WTC11 (cell line): ENCODE results near the gene MYOM1. TPM values are rescaled to one million over a fixed set of nuclear protein-coding genes. Genes with fewer than 3 reads are reported as not detected.

Experiments used
- ATAC-seq: fragments of 200-7000 bp; cut with Tn5 transposase; 2 replicates; pipeline ENCODE4 v1.10.0; 2021; ENCODE audit warnings: mild to moderate bottlenecking, moderate library complexity
- CTCF ChIA-PET: fragments of 300-600 bp; sonication (Branson Sonifier 250); formaldehyde crosslinking; loops from one replicate; lab custom pipeline; 2021; ENCODE audit warnings: antibody characterized with exemption; lab: Charles Lee
- POLR2A ChIA-PET: fragments of 350-600 bp; sonication (Branson Sonifier 250); formaldehyde crosslinking; loops from one replicate; lab custom pipeline; 2021; ENCODE audit warnings: antibody characterized with exemption; lab: Charles Lee
- DNase-seq: peaks from one replicate; pipeline ENCODE4 v3.0.0; 2021; ENCODE audit warnings: low spot score
- H3K27ac Mint-ChIP-seq: 2 replicates; pipeline ENCODE4 v1.8.0; 2021; ENCODE audit warnings: mixed read lengths
- H3K27me3 Mint-ChIP-seq: 2 replicates; pipeline ENCODE4 v1.8.0; 2021; ENCODE audit warnings: low read depth, mild to moderate bottlenecking, moderate library complexity, mixed read lengths
- H3K36me3 Mint-ChIP-seq: 2 replicates; pipeline ENCODE4 v1.8.0; 2021; ENCODE audit warnings: mixed read lengths
- H3K4me1 Mint-ChIP-seq: 2 replicates; pipeline ENCODE4 v1.8.0; 2022; ENCODE audit warnings: mixed read lengths
- H3K4me3 Mint-ChIP-seq: 2 replicates; pipeline ENCODE4 v1.8.0; 2021; ENCODE audit warnings: mild to moderate bottlenecking, moderate library complexity, mixed read lengths
- H3K9me3 Mint-ChIP-seq: 2 replicates; pipeline ENCODE4 v1.8.0; 2021; ENCODE audit warnings: mixed read lengths
- CBFB ChIP-seq: sonication (generic); formaldehyde crosslinking; IDR thresholded peaks from 2 replicates; pipeline ENCODE4 v1.8.1; 2022; ENCODE audit warnings: mild to moderate bottlenecking, low read depth, missing genetic modification reagents
- CREB1 ChIP-seq: sonication (generic); formaldehyde crosslinking; IDR thresholded peaks from 2 replicates; pipeline ENCODE4 v1.8.0; 2023; ENCODE audit warnings: mild to moderate bottlenecking, missing genetic modification reagents
- EMX1 ChIP-seq: fragments of 250-450 bp; sonication (Bioruptor Pico); IDR thresholded peaks from 2 replicates; pipeline ENCODE4 v1.8.0; 2021; ENCODE audit warnings: mild to moderate bottlenecking
- ESRRA ChIP-seq: sonication (generic); formaldehyde crosslinking; IDR thresholded peaks from 2 replicates; pipeline ENCODE4 v1.8.1; 2022; ENCODE audit warnings: mild to moderate bottlenecking, missing genetic modification reagents, borderline replicate concordance
- FOXK1 ChIP-seq: sonication (generic); formaldehyde crosslinking; IDR thresholded peaks from 2 replicates; pipeline ENCODE4 v1.8.0; 2022; ENCODE audit warnings: mild to moderate bottlenecking, moderate library complexity, missing genetic modification reagents
- GABPB1 ChIP-seq: sonication (generic); formaldehyde crosslinking; IDR thresholded peaks from 2 replicates; pipeline ENCODE4 v1.8.1; 2023; ENCODE audit warnings: mild to moderate bottlenecking, missing genetic modification reagents
- KAT7 ChIP-seq: sonication (generic); formaldehyde crosslinking; IDR thresholded peaks from 2 replicates; pipeline ENCODE4 v1.8.1; 2023; ENCODE audit warnings: missing genetic modification reagents, mild to moderate bottlenecking, borderline replicate concordance
- SP1 ChIP-seq: sonication (generic); formaldehyde crosslinking; conservative IDR thresholded peaks from 2 replicates; pipeline ENCODE4 v1.8.1; 2022; ENCODE audit warnings: missing genetic modification reagents
- ZNF121 ChIP-seq: sonication (generic); formaldehyde crosslinking; IDR thresholded peaks from 2 replicates; pipeline ENCODE4 v1.8.0; 2023; ENCODE audit warnings: missing genetic modification reagents
- ZNF219 ChIP-seq: sonication (generic); formaldehyde crosslinking; IDR thresholded peaks from 2 replicates; pipeline ENCODE4 v1.8.0; 2023; ENCODE audit warnings: missing genetic modification reagents, mild to moderate bottlenecking, borderline replicate concordance
- ZNF263 ChIP-seq: sonication (generic); formaldehyde crosslinking; IDR thresholded peaks from 2 replicates; pipeline ENCODE4 v1.8.1; 2022; ENCODE audit warnings: low read depth, mild to moderate bottlenecking, moderate library complexity, missing genetic modification reagents
- ZNF317 ChIP-seq: sonication (generic); formaldehyde crosslinking; IDR thresholded peaks from 2 replicates; pipeline ENCODE4 v1.8.1; 2023; ENCODE audit warnings: low read depth, mild to moderate bottlenecking, moderate library complexity, missing genetic modification reagents, borderline replicate concordance
- ZNF396 ChIP-seq: fragments of 250-450 bp; sonication (Bioruptor Pico); IDR thresholded peaks from 2 replicates; pipeline ENCODE4 v1.8.0; 2021; ENCODE audit warnings: mild to moderate bottlenecking, moderate library complexity, borderline replicate concordance
- ZNF671 ChIP-seq: fragments of 250-450 bp; sonication (Bioruptor Pico); IDR thresholded peaks from 2 replicates; pipeline ENCODE4 v1.8.0; 2021; ENCODE audit warnings: mild to moderate bottlenecking
- total RNA-seq: library from RNA; stranded (reverse); gene quantifications from 3 replicates; pipeline ENCODE4 v1.2.3, GENCODE V29; 2021
- TF ChIP-seq, protein P1 (sequence below): sonication (generic); formaldehyde crosslinking; IDR thresholded peaks from 2 replicates; pipeline ENCODE4 v1.8.1; 2023; ENCODE audit warnings: mild to moderate bottlenecking, moderate library complexity, missing genetic modification reagents
- TF ChIP-seq, protein P2 (sequence below): sonication (generic); formaldehyde crosslinking; IDR thresholded peaks from 2 replicates; pipeline ENCODE4 v1.8.0; 2022; ENCODE audit warnings: mild to moderate bottlenecking, missing genetic modification reagents
- TF ChIP-seq, protein P3 (sequence below): sonication (generic); formaldehyde crosslinking; IDR thresholded peaks from 2 replicates; pipeline ENCODE4 v1.8.1; 2022; ENCODE audit warnings: mild to moderate bottlenecking, moderate library complexity, missing genetic modification reagents
- TF ChIP-seq, protein P4 (sequence below): sonication (generic); formaldehyde crosslinking; IDR thresholded peaks from 2 replicates; pipeline ENCODE4 v1.8.0; 2022; ENCODE audit warnings: mild to moderate bottlenecking, missing genetic modification reagents
- TF ChIP-seq, protein P5 (sequence below): sonication (generic); formaldehyde crosslinking; IDR thresholded peaks from 2 replicates; pipeline ENCODE4 v1.8.0; 2023; ENCODE audit warnings: missing genetic modification reagents
- TF ChIP-seq, protein P6 (sequence below): fragments of 250-450 bp; sonication (Bioruptor Pico); IDR thresholded peaks from 2 replicates; pipeline ENCODE4 v1.9.0; 2021; ENCODE audit warnings: moderate library complexity, mild to moderate bottlenecking, inconsistent platforms, borderline replicate concordance
- TF ChIP-seq, protein P7 (sequence below): sonication (generic); formaldehyde crosslinking; IDR thresholded peaks from 2 replicates; pipeline ENCODE4 v1.8.1; 2023; ENCODE audit warnings: mild to moderate bottlenecking, missing genetic modification reagents
- TF ChIP-seq, protein P8 (sequence below): fragments of 250-450 bp; sonication (Bioruptor Pico); IDR thresholded peaks from 2 replicates; pipeline ENCODE4 v1.9.0; 2021; ENCODE audit warnings: mild to moderate bottlenecking

The MYOM1 gene
- total RNA-seq, 1 experiment from 2014 or later: 0.35 TPM

DNA sequence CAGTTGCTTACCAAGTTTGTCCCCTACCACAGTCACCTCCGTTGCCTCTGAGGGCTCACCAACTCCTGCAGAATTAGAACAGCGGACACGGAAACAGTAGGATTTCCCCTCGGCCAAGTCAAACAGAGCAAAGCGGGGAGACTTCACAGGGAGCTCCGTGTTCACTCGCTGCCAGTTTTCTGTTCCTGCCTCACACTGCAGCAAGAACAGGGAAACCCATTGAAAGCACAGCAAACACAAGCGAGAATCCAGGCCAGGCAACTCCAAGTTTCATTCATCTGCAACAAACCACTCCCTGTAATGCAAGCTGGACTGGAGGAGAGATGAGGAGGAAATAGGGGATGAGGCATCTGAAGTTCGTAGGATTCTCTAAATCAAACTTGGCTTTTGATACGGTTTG, 84.2 kb downstream of the MYOM1 start:
- Mint-ChIP-seq H3K4me3 (no peak overlapping the region), H3K27ac (no peak overlapping the region), H3K36me3 (no peaks in the 10 kb centered on the region), H3K27me3 (no peaks in the 10 kb centered on the region), H3K9me3 (no peaks in the 10 kb centered on the region), H3K4me1 (no peaks in the 10 kb centered on the region)
- ChIA-PET POLR2A (interaction anchor here (0.6 kb wide), 1 partner anchor 10 kb away, joined by 6 read pairs; no protein-coding TSS in a partner anchor), CTCF (interaction anchor here (2.3 kb wide), 1 partner anchor 110 kb away, joined by 6 read pairs; no protein-coding TSS in a partner anchor)
- DNase-seq (no peak), ATAC-seq (no peak)
- TF ChIP-seq ZNF396 (CRISPR knock-in tag) (no peak), GABPB1 (CRISPR knock-in tag) (no peak), FOXK1 (CRISPR knock-in tag) (no peak), KAT7 (CRISPR knock-in tag) (no peak), CBFB (CRISPR knock-in tag) (no peak)
- TF ChIP-seq, protein P1, sequence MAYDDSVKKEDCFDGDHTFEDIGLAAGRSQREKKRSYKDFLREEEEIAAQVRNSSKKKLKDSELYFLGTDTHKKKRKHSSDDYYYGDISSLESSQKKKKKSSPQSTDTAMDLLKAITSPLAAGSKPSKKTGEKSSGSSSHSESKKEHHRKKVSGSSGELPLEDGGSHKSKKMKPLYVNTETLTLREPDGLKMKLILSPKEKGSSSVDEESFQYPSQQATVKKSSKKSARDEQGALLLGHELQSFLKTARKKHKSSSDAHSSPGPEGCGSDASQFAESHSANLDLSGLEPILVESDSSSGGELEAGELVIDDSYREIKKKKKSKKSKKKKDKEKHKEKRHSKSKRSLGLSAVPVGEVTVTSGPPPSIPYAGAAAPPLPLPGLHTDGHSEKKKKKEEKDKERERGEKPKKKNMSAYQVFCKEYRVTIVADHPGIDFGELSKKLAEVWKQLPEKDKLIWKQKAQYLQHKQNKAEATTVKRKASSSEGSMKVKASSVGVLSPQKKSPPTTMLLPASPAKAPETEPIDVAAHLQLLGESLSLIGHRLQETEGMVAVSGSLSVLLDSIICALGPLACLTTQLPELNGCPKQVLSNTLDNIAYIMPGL (CRISPR knock-in tag): no peak

DNA sequence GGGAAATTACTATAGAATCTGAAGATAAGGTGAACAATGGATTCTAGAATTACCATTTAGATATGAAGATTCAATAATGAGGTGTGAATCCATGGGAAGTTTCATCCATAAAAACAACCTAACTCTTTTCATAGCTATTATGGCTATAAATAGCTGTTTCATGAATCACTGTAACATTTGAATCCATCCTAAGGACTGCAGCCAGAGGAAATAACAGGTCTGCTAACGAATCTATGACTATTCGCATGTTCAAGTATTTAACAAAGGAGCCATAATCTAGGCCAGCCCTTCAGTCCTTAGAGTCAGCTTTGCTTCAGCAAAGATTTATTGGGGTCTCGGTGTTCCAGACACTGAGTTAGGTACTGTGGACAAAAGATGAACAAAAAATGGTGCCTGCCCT, 87.1 kb downstream of the MYOM1 start:
- ATAC-seq (no peak), DNase-seq (no peak)
- H3K4me1 Mint-ChIP-seq: peaks cover 9% of the 10 kb centered on the region
- ChIA-PET POLR2A (interaction anchor here (1.0 kb wide), 1 partner anchor 14 kb away, joined by 3 read pairs; no protein-coding TSS in a partner anchor), CTCF (interaction anchor here (1.2 to 2.8 kb wide), 2 partner anchors 19 to 367 kb away, joined by 3 to 11 read pairs; no protein-coding TSS in a partner anchor)
- no peaks in the 10 kb centered on the region for H3K36me3 Mint-ChIP-seq
- H3K4me3 Mint-ChIP-seq: no peak overlapping the region
- no peaks in the 10 kb centered on the region for H3K9me3 Mint-ChIP-seq
- no peak overlapping the region for H3K27ac Mint-ChIP-seq
- no peaks in the 10 kb centered on the region for H3K27me3 Mint-ChIP-seq
- no peak for TF ChIP-seq ZNF121 (CRISPR knock-in tag)
- no peak for TF ChIP-seq ESRRA (CRISPR knock-in tag)
- TF ChIP-seq, protein P2, sequence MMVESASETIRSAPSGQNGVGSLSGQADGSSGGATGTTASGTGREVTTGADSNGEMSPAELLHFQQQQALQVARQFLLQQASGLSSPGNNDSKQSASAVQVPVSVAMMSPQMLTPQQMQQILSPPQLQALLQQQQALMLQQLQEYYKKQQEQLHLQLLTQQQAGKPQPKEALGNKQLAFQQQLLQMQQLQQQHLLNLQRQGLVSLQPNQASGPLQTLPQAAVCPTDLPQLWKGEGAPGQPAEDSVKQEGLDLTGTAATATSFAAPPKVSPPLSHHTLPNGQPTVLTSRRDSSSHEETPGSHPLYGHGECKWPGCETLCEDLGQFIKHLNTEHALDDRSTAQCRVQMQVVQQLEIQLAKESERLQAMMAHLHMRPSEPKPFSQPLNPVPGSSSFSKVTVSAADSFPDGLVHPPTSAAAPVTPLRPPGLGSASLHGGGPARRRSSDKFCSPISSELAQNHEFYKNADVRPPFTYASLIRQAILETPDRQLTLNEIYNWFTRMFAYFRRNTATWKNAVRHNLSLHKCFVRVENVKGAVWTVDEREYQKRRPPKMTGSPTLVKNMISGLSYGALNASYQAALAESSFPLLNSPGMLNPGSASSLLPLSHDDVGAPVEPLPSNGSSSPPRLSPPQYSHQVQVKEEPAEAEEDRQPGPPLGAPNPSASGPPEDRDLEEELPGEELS: no peak
- TF ChIP-seq EMX1 (CRISPR knock-in tag): no peak

DNA sequence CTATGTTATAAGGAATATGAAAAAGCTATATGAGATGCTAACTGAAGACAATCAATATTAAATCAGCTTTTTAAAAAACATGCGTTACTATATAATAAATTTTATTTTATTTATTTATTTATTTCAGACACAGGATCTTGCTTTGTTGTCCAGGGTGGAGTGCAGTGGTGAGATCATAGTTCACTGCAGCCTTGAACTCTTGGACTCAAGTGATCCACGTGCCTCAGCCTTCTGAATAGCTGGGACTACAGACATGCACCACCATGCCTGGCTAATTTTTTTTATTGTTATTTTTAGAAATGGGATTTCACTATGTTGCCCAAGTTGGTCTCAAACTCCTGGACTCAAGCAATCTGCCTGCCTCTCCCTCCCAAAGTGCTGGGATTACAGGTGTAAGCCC, 89.4 kb downstream of the MYOM1 start:
- H3K4me3 Mint-ChIP-seq: no peak overlapping the region
- no peak overlapping the region for H3K27ac Mint-ChIP-seq
- no peak for DNase-seq
- H3K36me3 Mint-ChIP-seq: no peaks in the 10 kb centered on the region
- no peak for ATAC-seq
- CTCF ChIA-PET: interaction anchor here (2.0 to 3.8 kb wide), 2 partner anchors 49 to 115 kb away, joined by 10 to 19 read pairs; no protein-coding TSS in a partner anchor
- no peaks in the 10 kb centered on the region for H3K27me3 Mint-ChIP-seq
- H3K9me3 Mint-ChIP-seq: no peaks in the 10 kb centered on the region
- peaks cover 9% of the 10 kb centered on the region for H3K4me1 Mint-ChIP-seq
- POLR2A ChIA-PET: no interaction called here
- TF ChIP-seq, protein P3, sequence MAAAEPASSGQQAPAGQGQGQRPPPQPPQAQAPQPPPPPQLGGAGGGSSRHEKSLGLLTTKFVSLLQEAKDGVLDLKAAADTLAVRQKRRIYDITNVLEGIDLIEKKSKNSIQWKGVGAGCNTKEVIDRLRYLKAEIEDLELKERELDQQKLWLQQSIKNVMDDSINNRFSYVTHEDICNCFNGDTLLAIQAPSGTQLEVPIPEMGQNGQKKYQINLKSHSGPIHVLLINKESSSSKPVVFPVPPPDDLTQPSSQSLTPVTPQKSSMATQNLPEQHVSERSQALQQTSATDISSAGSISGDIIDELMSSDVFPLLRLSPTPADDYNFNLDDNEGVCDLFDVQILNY (CRISPR knock-in tag): no peak
- TF ChIP-seq, protein P4, sequence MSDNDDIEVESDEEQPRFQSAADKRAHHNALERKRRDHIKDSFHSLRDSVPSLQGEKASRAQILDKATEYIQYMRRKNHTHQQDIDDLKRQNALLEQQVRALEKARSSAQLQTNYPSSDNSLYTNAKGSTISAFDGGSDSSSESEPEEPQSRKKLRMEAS (CRISPR knock-in tag): no peak
- TF ChIP-seq, protein P5, sequence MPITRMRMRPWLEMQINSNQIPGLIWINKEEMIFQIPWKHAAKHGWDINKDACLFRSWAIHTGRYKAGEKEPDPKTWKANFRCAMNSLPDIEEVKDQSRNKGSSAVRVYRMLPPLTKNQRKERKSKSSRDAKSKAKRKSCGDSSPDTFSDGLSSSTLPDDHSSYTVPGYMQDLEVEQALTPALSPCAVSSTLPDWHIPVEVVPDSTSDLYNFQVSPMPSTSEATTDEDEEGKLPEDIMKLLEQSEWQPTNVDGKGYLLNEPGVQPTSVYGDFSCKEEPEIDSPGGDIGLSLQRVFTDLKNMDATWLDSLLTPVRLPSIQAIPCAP (CRISPR knock-in tag): no peak
- TF ChIP-seq ZNF671 (CRISPR knock-in tag): no peak
- no peak for TF ChIP-seq ZNF121 (CRISPR knock-in tag)
- no peak for TF ChIP-seq ZNF263
- TF ChIP-seq CREB1 (CRISPR knock-in tag): no peak
- TF ChIP-seq, protein P6, sequence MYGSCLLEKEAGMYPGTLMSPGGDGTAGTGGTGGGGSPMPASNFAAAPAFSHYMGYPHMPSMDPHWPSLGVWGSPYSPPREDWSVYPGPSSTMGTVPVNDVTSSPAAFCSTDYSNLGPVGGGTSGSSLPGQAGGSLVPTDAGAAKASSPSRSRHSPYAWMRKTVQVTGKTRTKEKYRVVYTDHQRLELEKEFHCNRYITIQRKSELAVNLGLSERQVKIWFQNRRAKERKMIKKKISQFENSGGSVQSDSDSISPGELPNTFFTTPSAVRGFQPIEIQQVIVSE (CRISPR knock-in tag): no peak
- TF ChIP-seq ZNF219: no peak
- TF ChIP-seq, protein P7, sequence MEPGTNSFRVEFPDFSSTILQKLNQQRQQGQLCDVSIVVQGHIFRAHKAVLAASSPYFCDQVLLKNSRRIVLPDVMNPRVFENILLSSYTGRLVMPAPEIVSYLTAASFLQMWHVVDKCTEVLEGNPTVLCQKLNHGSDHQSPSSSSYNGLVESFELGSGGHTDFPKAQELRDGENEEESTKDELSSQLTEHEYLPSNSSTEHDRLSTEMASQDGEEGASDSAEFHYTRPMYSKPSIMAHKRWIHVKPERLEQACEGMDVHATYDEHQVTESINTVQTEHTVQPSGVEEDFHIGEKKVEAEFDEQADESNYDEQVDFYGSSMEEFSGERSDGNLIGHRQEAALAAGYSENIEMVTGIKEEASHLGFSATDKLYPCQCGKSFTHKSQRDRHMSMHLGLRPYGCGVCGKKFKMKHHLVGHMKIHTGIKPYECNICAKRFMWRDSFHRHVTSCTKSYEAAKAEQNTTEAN (CRISPR knock-in tag): no peak
- no peak for TF ChIP-seq ZNF317
- no peak for TF ChIP-seq SP1 (CRISPR knock-in tag)
- TF ChIP-seq, protein P8, sequence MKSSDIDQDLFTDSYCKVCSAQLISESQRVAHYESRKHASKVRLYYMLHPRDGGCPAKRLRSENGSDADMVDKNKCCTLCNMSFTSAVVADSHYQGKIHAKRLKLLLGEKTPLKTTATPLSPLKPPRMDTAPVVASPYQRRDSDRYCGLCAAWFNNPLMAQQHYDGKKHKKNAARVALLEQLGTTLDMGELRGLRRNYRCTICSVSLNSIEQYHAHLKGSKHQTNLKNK (CRISPR knock-in tag): no peak
